GM18520 (cell line): Measurements from ENCODE around the gene DERA.
"Not testable (repeated sequence)": the region's sequence is repeated elsewhere in the genome, so short reads cannot be mapped to it uniquely, and the experiment has no call there.

ENCODE experiments used
- ATAC-seq: cut with Tn5 transposase; IDR thresholded peaks from one replicate; pipeline ENCODE4 v1.9.1; 2021; ENCODE audit not compliant: unreplicated experiment

Gene DERA

DNA sequence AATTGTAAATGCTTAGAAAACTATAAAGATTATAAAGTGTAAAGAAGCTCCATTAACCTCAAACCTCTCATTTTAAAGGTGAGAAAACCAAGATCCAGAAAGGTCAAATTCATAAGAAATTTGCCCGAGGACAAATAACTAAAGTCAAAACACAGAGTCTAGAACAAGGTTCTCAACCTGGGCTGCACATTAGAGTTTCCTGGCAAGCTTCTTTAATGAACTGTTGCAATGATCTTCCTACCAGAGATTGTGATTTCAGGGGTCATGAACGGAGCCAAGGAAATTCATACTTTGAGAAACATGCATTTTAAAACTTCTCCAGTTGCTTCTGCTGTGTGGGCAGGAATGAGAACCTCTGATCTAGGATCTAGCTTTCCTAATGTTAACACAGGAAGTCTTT, 86.8 kb downstream of the DERA start:
- ATAC-seq = no peak

DNA sequence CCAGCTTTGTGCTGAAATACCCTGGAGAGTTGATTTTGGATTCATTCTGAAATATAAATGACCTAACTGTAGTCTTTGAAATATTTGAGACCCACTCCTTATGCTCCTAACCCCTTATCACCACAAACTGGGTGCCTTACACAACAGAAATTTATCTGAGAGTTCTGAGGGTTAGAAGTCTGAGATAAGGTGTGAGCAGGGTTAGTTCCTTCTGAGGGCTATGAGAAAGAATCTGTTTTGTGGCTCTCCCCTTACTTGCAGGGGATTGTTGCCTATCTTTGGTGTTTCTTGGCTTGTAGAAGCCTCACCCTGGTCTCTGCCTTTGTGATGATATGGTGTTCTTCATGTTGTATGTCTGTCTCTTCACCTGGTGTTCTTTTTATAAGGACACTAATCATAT, 91.7 kb downstream of the DERA start:
- ATAC-seq = no peak

DNA sequence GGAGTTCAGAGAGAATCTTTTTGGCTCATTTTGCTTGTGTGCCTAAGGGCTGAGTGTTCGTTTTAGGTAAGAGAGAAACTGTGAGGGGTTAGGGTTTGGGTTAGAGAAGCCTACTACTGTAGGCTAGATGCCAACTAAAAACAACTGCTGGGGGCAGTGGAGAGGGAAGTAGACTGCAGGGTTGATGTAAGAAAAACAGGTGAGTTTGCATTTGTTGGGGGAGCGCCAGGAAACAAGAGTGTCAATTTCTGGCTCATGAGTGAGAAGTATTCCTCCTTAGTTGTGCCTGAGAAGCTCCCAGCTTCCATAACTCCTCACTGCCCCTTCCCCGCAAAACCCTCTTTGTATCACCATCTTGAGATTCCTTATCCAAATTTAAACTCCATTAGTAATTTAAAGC, 92.3 kb downstream of the DERA start:
- ATAC-seq = no peak

DNA sequence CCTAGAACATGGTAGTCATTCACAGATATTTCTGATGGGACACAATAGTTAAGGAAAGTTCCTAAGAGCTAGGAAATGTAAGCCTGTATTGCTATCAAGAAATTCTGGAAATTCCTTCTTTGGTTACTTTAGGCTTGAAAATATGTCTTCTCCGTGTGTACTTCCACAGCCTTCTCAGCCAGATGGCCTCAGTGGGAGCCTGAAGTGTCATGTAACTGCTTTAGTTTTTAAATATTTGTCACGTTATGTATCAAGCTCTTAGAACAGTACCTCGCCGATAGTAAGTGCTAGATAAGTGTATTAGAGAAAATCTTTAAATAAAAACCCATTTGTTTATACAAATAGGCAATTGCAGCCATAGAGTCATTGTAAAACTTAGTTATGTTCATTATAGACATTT, 95.6 kb downstream of the DERA start:
- no peak for ATAC-seq

DNA sequence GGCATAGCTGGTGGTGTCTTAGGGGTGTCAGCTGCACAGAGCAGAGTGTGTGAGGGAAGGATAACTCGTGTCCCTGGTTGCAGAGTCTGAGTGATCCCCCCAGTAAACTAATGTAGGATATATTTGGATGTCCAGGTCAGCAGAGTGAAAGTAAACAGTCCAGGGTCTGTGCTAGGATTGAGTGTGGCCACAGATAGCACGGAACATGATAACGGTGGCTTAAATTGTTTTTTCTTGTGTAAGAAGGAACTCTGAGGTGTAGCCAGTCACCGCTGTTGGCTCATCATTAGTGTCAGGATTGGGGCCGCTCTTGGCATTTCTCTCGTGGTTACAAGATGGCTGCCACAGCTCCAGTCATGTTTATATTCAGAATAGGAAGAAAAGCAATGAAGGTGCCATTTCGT, 97.3 kb downstream of the DERA start:
- no peak for ATAC-seq

DNA sequence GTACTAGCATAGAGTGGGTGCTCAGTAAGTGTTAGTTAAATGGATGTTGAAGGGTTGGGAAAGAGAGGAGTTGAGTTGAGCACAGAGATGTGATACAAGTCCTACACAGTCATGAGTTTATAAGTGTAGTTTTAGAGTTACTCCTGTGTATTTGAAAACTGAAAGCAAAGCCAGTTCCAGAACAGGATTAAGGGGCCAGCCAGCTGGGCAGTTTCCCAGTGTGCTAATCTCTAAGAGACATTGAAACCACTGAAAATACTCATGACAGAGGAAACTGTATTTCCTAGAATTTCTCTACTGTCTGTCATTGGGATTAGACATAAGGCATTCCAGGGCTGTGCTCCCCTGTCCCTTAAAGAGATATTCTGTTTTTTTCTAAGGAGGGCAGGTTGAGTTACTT, 101.0 kb downstream of the DERA start:
- no peak for ATAC-seq

DNA sequence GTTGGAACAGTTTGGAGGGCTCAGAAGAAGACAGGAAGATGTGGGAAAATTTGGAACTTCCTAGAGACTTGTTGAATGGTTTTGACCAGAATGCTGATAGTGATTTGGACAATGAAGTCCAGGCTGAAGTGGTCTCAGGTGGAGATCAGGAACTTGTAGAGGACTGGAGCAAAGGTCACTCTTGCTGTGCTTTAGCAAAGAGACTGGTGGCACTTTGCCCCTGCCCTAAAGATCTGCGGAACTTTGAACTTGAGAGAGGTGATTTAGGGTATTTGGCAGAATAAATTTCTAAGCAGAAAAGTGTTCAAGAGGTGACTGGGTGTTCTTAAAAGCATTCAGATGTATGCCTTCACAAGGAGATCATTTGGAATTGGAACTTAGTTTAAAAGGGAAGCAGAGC, 102.6 kb downstream of the DERA start:
- not testable (repeated sequence) for ATAC-seq

DNA sequence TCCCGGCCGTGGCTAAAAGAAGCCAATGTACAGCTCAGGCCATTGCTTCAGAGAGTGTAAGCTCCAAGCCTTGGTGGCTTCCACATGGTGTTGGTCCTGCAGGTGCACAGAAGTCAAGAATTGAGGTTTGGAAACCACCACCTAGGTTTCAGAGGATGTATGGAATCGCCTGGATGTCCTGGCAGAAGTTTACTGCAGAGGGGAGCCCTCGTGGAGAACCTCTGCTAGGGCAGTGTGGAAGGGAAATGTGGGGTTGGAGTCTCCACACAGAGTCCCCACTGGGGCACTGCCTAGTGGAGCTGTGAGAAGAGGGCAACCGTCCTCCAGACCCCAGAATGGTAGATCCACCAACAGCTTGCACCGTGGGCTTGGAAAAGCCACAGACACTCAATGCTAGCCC, 103.3 kb downstream of the DERA start:
- not testable (repeated sequence) for ATAC-seq

DNA sequence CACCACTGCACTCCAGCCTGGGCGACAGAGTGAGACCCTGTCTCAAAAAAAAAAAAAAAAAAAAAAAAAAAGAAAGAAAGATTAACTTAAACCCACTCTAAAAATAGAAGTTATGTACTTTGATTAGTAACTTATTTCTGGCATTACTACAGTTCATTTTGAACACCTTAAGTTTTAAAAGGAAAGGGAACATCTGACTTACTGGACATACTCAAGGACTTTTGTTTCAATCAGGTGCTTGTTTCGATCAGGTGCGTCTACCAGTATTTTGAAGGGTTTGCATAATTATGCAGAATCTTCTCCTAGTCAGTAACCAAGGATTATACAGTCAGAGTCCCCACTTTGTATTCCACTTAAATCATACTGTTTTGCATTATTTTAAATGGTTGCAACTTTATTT, 105.6 kb downstream of the DERA start:
- ATAC-seq = no peak

DNA sequence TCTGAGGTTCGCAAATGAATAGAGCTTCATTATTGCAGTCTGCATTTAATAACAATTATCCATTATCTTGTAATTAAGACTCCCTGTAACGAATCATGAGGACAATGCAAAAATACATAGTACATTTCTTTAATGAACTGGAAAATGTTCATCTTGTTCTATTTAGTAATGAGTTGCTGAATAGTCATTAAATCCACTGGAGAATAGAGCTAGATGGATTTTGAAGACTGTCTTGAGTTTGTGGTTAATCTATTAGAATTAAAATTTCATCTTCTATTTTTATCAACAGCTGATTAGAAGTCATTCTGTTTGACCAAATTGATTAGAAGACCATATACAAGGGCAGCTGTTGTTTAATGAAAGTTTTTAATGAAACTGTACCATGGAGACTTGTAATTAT, 107.2 kb downstream of the DERA start:
- no peak for ATAC-seq

DNA sequence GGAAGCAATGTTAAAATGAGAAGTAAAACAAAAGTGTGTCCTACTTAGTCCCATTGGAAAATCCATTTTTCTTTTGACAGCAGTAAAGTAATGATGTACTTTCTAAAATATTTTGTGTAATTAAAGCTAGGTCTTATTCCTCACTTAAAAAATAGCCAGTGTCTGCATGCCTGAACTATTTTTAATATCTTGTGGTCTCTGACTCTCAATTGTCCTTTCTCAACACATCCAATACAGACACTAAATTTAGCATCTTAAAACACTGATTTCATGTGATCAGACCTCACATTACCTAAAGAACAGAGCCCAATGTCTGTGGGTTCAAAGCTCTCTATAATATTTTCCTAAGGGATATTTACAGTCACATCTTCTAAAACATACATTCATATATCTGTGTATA, 108.0 kb downstream of the DERA start:
- no peak for ATAC-seq

DNA sequence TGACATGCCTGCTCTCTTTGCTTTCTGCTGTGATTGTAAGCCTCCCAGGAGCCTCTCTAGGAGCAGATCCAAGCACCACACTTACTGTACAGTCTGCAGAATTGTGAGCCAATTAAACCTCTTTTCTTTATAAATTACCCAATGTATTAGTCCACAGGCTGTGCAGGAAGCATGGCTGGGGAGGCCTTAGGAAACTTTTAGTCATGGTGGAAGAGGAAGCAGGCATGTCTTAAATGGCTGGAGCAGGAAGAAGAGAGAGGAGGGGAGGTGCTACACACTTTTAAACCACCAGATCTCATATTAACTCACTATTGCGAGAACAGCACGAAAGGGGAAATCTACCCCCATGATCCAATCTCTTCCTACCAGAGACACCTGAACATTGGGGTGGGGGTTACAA, 108.9 kb downstream of the DERA start:
- no peak for ATAC-seq

DNA sequence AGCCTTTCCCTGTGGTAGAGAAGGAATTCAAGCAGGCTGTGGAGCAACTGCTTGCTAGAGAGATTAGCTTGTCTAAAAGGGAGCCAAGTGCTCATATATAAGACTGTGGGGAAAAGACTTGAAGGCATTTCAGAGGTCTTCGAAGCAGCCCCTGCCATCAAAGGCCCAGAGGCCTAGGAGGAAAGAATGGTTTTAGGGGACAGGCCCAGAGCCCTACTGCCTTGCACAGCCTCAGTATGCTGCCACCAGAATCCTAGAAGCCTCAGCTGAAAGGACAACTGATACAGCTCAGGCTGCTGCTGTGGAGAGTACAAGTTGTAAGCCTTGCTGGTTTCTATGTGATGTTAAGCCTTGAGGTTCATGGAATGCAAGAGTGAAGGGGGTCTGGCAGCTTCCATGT, 109.9 kb downstream of the DERA start:
- no peak for ATAC-seq

DNA sequence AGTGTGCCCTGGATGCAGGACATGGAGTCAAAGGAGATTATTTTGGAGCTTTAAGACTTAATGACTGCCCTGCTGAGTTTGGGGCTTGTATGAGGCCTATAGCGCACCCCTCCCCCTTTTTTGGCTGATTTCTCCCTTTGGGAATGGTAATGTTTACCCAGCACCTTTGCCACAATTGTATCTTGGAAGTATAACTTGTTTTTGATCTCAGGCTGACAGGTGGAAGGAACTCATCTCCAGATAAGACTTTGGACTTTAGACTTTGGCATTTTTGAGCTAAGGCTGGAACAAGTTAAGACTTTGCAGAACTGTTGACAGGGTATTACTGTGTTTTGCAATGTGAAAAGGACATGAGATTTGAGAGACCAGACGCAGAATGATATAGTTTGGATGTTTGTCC, 110.5 kb downstream of the DERA start:
- ATAC-seq = no peak

DNA sequence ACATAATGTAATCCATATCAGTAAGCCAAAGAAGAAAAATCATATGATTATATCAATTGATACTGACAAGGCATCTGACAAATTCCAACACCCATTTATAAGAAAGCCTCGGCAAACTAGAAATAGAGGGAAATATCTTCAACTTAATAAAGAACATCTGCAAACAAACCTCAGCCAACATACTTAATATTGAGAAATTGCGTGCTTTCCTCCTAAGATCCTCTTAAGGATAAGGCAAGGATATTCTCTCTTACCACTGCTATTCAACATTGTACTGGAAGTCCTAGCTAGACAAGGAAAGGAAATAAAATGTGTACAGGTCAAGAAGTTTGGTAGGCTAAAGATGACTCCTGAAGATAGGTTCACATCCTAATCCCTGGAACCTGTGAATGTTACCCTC, 115.9 kb downstream of the DERA start:
- no peak for ATAC-seq

DNA sequence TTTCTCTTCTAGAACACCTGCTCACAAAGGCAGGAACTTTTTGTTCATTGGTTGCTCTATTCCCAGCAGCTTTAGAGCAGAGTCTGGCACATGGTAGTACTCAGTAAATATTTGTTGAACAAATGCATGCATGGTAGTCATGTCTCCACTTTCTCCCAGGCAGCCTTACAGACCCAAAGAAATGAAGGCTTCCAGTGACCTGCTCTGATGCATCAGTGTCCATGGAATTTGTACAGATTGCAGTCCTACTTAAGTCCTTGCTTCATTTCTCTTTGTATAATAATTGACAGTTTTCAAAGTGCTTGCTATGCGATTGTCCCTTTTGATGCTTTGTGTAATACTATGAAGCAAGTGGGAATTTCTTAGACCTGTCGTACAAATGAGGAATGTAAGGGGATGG, 119.6 kb downstream of the DERA start:
- ATAC-seq = no peak

DNA sequence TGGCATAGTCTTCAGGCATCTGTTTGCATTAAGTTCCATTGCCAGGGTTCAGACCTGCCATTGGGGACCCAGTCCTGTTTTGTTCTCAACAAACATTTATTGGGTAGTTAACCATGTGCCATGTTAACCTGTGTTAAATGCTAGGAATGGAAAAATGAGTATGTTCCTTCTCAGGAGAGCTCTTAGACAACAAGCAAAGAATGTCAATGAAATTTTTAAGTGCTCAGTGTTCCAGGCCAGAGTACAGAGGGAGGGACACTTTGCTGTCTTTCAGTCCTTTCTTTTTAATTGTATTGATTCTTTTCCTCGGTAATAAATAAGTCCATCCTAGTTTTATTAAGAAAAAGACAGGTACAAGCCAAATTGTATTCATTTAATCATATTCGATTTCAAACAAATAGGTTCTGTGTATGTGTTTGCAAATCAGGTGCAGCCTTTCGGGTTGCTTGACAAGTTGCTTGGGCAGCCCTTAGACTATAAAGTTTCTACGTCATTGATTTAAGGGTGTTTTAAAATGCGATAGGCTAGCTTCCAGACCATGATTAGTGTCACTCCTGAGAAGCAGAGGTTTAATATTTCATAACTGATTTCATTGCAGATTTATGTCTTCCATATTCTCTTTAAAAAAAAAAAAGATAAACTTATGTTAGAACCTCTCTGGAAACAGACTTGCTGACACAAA, 123.1 kb downstream of the DERA start:
- ATAC-seq = no peak

DNA sequence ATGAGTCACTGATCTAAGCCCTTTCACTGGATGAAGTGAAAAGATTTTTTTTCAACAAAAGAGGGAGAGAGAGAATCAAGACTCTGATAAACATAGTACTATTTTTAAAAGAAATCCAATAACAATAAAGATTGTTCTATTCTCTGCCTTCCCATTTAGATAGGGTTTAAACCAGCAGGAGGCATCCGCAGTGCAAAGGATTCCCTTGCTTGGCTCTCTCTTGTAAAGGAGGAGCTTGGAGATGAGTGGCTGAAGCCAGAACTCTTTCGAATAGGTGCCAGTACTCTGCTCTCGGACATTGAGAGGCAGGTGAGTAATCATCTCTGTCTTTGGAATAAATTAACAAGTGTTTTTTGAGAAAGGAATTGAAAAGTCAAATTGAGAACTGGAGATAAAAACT, 124.9 kb downstream of the DERA start:
- ATAC-seq = no peak

DNA sequence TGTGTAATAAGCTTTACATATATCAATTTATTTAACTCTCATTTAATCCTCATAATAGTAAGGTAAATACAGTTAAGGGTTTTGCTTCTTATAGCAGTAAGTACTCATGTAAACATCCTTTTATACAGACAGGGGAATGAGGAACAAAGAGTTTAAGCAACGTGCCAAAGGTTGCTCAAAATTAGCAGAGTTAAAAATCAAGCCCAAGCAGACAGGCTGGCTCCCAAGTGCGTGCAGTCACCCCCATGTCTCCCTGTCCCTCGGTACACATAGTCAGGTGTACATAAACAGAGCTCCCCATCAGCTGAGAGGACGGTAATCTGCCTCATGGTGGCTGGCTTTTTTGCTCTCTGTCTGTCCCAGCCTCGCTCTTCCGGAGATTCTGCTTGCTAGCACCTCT, 126.4 kb downstream of the DERA start:
- ATAC-seq = no peak

DNA sequence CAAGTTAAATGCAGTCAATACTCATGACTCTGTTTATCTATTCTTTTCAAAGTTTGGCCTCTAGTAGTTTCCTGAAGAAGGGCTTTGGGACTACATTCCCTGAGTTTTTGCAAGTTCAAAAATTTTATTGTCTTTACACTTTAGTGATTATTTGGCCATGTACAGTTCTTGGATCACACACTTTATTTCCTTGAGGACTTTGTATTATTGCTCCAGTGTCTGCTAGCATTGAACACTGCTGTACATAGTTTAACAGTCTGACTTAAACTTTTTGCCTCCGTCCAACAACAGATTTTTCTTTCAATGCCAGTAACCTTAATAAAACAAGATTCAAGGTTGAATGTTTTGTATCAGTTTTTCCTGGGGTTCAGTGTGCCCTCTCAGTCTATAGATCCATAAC, 132.3 kb downstream of the DERA start:
- ATAC-seq = no peak

DNA sequence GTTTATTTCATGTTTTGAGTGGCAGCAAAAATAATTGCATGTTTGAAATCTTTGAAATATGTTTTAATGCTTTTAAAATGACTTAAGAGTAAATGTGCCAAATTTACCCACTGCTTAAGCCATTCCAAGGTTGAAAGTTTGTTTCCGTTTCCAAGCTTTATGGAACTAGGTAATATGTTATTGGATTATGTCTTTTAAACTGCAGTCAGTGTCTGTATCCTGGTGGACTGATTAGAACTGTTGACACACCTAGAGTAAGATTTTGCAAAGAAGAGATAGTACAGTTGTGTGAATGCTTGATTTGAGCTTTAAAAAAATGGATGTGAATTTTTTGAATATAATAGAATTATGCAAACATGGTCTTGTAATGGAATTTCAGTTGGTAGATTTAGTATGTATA, 135.1 kb downstream of the DERA start:
- no peak for ATAC-seq

DNA sequence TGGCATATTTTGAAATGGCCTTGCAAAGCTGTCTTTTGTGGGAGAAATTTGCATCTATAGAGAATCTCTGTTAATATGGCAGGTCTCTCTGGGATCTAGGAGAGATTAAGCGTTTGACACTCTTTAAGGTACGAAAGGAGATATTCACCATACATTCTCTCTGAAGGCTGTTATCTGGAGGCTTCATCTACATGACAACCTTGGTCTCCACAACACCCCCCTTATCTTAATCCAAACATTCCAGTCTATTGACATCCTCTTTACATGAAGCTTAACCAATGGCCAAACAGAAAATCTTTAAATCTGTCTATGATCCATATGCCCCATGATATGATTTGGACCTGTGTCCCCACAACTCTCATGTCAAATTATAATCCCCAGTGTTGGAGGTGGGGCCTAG, 137.4 kb downstream of the DERA start:
- no peak for ATAC-seq

DNA sequence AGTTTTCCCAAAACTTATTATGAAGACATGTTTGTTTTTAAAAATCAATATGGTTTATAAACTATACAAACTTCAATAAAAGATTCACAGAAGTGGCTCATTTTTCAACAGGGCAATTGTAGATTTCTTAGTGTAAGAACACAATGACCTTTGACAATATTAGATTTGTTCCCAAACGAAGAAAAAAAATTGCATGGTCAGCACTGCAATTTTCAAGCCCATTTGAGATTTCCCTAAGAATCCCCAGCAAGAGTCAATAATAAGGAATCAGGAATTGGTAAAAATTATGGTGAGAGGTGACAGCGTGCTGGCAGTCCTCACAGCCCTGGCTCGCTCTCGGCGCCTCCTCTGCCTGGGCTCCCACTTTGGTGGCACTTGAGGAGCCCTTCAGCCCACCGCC, 145.8 kb downstream of the DERA start:
- no peak for ATAC-seq

DNA sequence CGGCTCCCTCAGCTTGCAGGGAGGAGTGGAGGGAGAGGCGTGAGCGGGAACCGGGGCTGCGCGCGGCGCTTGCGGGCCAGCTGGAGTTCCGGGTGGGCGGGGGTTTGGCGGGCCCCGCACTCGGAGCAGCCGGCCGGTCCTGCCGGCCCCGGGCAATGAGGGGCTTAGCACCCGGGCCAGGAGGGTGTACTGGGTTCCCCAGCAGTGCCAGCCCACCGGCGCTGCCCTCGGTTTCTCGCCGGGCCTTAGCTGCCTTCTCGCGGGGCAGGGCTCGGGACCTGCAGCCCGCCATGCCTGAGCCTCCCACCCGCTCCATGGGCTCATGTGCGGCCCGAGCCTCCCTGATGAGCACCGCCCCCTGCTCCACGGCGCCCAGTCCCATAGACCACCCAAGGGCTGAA, 146.2 kb downstream of the DERA start:
- not testable (repeated sequence) for ATAC-seq
